Activated naive CD8-positive, alpha-beta T cell treated with anti-CD3 and anti-CD28 coated beads, Interleukin-2, amount 50 U/mL, for 24 hours (primary cell): ENCODE measurements around the gene METRNL.
"Not testable (repeated sequence)": the region's sequence is repeated elsewhere in the genome, so short reads cannot be mapped to it uniquely, and the experiment has no call there.

ENCODE experiments used
- ATAC-seq: fragments of 150-1000 bp; cut with Tn5 transposase; one replicate; pipeline ENCODE4 v1.10.0; 2021
- DNase-seq: peaks from one replicate; pipeline ENCODE4 v3.0.0; 2021
- H3K27ac Mint-ChIP-seq: one replicate; pipeline ENCODE4 v1.8.0; 2021; ENCODE audit warnings: mild to moderate bottlenecking, mixed read lengths
- H3K27me3 Mint-ChIP-seq: one replicate; pipeline ENCODE4 v1.8.0; 2021; ENCODE audit warnings: mixed read lengths
- H3K36me3 Mint-ChIP-seq: one replicate; pipeline ENCODE4 v1.8.0; 2021; ENCODE audit warnings: low read depth, mixed read lengths
- H3K4me1 Mint-ChIP-seq: one replicate; pipeline ENCODE4 v1.8.0; 2021; ENCODE audit warnings: mixed read lengths
- H3K4me3 Mint-ChIP-seq: one replicate; pipeline ENCODE4 v1.8.0; 2021; ENCODE audit warnings: mild to moderate bottlenecking, moderate library complexity, mixed read lengths
- H3K9me3 Mint-ChIP-seq: one replicate; pipeline ENCODE4 v1.8.0; 2021; ENCODE audit warnings: mixed read lengths

METRNL gene, protein sequence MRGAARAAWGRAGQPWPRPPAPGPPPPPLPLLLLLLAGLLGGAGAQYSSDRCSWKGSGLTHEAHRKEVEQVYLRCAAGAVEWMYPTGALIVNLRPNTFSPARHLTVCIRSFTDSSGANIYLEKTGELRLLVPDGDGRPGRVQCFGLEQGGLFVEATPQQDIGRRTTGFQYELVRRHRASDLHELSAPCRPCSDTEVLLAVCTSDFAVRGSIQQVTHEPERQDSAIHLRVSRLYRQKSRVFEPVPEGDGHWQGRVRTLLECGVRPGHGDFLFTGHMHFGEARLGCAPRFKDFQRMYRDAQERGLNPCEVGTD

DNA sequence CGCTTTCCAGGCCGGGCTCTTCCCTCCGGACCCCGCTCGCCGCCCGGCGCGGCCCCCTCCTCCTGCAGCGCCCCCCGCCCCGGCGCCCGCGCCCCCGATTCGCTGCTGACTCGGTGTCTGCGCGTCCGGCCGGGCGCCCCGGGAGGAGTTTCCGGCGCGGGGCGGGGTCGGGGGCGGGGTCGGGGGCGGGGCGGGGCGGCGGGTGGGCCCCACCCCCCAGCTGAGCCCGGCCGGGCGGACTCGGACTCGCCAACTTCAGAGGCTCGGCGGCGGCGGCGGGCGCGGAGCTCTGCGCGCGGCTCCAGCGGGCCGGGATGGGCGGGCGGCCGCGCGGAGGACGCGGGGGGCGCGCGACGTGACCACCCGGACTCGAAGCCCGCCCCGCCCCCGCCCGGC lies at the start of gene METRNL:
TSS of gene METRNL (plus strand) at position 258 of the 396 bp plus-strand sequence. CDS start 207 bp downstream, outside the sequence.
- H3K4me1 Mint-ChIP-seq, result peaks cover 29% of the 10 kb centered on the region
- H3K4me3 Mint-ChIP-seq, result no peak within 1 kb of the TSS
- no peaks in the 10 kb centered on the region for H3K9me3 Mint-ChIP-seq
- peak; percentile 11 for ATAC-seq
- peaks cover 13% of the 10 kb centered on the region for H3K27me3 Mint-ChIP-seq
- no peaks in the 10 kb centered on the region for H3K36me3 Mint-ChIP-seq
- no peak within 1 kb of the TSS for H3K27ac Mint-ChIP-seq
- DNase-seq, result peak; percentile 73

DNA sequence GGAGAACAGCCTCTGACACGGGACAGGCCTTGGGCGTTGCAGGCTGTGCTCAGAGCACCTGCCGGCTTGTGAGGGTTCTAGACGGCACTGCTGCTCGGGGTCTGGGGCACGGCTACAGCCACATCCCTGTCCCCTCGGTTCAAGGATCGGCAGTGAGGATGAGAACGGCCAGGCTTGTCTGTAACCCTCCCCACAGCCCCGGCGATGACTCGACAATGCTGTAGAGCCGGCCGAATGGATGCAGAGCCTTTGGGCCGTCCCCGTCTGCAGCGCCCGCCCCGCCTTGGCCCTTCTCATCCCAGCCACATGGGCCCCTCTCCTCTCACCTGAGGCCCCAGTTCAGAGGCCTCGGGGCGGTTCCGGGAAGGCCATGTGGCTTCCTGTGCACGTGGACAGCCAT lies 49.0 kb upstream of the METRNL start:
- no peak for DNase-seq
- Mint-ChIP-seq H3K36me3 (peaks cover 22% of the 10 kb centered on the region), H3K27me3 (peaks cover 5% of the 10 kb centered on the region), H3K27ac (no peak overlapping the region), H3K4me1 (peaks cover 17% of the 10 kb centered on the region), H3K9me3 (no peaks in the 10 kb centered on the region), H3K4me3 (no peak overlapping the region)
- no peak for ATAC-seq

DNA sequence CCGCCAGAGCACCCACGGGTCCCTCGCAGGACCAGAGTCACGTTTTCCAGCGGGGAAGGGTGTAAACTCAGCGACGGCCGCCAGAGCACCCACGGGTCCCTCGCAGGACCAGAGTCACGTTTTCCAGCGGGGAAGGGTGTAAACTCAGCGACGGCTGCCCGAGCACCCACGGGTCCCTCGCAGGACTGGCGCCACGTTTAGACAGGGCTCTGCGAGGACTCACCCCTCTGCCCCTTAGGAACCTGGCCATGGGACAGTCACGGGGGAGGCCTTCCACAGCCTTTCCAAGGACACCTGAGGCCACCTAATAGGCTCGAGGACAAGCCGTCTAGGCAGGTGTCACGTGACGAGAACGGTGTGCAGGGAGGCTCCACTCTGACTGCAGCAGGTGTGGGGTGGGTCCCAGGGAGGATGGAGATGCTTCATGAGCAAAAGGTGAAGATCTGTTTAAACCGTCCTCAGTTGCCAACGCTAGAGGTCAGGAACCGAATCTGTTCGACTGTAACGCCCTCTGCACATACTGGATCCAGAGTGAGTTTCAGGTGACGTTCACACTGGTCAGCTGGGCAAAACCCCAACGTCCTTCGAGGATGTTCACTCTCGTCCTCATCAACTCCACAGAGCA lies 48.0 kb upstream of the METRNL start:
- ATAC-seq (no peak), DNase-seq (no peak)

DNA sequence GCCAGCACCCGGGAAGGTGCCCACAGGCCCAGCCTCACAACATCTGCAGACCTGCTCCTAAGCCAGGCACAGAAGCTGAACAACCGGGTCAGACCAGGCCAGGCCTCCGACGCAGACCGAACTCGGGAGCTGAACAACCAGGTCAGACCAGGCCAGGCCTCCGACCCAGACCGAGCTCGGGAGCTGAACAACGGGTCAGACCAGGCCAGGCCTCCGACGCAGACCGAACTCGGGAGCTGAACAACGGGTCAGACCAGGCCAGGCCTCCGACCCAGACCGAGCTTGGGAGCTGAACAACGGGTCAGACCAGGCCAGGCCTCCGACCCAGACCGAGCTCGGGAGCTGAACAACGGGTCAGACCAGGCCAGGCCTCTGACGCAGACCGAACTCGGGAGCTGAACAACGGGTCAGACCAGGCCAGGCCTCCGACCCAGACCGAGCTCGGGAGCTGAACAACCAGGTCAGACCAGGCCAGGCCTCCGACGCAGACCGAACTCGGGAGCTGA lies 47.4 kb upstream of the METRNL start:
- H3K4me3 Mint-ChIP-seq, ATAC-seq, H3K27me3 Mint-ChIP-seq, H3K27ac Mint-ChIP-seq, H3K9me3 Mint-ChIP-seq, DNase-seq, H3K4me1 Mint-ChIP-seq: not testable (repeated sequence)
- peaks cover 23% of the 10 kb centered on the region for H3K36me3 Mint-ChIP-seq

More for the DNA sequence above, 48.0 kb upstream of the METRNL start:
- Mint-ChIP-seq H3K4me3 (no peak overlapping the region), H3K27ac (no peak overlapping the region), H3K27me3 (peaks cover under 1% of the 10 kb centered on the region), H3K9me3 (no peaks in the 10 kb centered on the region), H3K36me3 (peaks cover 21% of the 10 kb centered on the region), H3K4me1 (peaks cover 7% of the 10 kb centered on the region)

DNA sequence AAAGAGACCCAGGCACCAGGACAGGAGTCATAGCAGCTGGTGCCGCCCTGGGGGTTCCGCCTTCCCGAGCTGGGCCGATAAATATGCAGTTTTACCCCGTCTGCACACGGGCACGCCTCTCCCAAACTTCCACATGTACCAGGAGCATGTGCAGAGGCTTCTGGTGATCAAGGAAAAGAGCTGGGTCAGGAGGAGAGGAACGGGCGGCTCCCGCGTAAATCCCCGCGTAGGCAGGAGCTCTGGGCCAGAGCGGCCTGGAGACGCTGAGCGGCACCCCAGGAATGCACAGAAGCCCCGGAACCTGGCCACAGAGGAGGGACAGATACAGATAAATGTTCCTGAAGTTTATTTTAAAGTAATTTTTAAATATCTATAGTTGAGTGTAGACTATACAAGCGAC lies 46.6 kb upstream of the METRNL start:
- Mint-ChIP-seq H3K9me3 (no peaks in the 10 kb centered on the region), H3K27ac (no peak overlapping the region), H3K27me3 (no peaks in the 10 kb centered on the region), H3K36me3 (peaks cover 27% of the 10 kb centered on the region), H3K4me3 (no peak overlapping the region), H3K4me1 (peaks cover 2% of the 10 kb centered on the region)
- DNase-seq, result no peak
- ATAC-seq, result no peak

DNA sequence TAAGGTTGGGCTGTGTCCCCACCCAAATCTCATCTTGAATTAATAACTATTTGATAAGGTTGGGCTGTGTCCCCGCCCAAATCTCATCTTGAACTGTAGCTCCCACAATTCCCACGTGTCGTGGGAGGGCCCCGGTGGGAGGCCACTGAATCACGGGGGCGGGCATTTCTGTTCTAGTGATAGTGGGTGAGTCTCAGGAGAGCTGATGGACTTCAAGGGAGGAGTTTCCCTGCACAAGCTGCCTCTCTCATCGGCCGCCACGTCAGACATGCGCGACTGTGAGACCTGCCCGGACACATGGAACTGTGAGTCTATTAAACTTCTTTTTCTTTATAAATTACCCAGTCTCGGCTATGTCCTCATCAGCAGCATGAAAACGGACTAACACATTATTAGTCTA lies 44.9 kb upstream of the METRNL start:
- Mint-ChIP-seq H3K9me3 (no peaks in the 10 kb centered on the region), H3K36me3 (peaks cover 32% of the 10 kb centered on the region), H3K27ac (no peak overlapping the region), H3K4me3 (no peak overlapping the region), H3K4me1 (no peaks in the 10 kb centered on the region), H3K27me3 (no peaks in the 10 kb centered on the region)
- DNase-seq (no peak), ATAC-seq (no peak)

DNA sequence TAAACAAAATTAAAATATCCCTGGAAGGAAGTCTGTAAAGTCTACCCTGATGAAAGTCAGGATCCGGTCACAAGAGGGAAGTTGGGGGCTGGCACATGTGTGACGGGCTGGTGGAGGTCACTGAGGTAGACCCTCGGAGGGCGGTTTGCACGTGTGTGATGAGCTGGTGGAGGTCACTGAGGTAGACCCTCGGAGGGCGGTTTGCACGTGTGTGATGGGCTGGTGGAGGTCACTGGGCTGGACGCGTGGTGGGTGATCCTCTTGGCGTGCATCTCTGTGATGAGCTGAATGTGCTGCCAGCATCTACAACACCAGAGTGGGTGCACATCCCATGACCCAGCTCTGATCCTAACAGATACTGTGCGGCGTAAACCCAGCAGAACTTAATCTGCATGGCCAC lies 43.7 kb upstream of the METRNL start:
- no peaks in the 10 kb centered on the region for H3K9me3 Mint-ChIP-seq
- H3K4me1 Mint-ChIP-seq, result no peaks in the 10 kb centered on the region
- no peak overlapping the region for H3K4me3 Mint-ChIP-seq
- H3K36me3 Mint-ChIP-seq, result peaks cover 39% of the 10 kb centered on the region
- H3K27ac Mint-ChIP-seq, result no peak overlapping the region
- DNase-seq (no peak), ATAC-seq (no peak)
- H3K27me3 Mint-ChIP-seq, result no peaks in the 10 kb centered on the region

DNA sequence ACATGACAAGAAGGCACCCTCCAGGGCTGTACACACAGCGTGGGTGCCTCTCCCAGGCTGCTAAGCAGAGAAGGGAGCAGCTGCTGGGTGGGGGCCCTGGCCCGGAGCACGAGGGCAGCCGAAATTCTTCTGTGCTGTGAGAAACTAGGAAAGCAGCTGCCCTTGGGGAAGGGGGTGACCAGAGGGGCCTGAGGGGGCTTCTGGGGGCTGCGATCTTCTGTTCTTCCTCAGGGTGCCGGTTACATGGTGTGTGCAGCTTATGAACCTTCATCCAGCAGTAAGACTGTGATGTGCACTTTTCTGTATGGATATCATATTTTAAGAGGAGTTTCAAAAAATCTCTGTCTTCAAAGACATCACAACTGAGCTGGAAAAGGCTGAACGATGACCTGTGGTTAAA lies 43.2 kb upstream of the METRNL start:
- Mint-ChIP-seq H3K4me1 (no peaks in the 10 kb centered on the region), H3K9me3 (peaks cover 3% of the 10 kb centered on the region), H3K27me3 (no peaks in the 10 kb centered on the region), H3K36me3 (peaks cover 41% of the 10 kb centered on the region), H3K27ac (no peak overlapping the region), H3K4me3 (no peak overlapping the region)
- DNase-seq (no peak), ATAC-seq (no peak)

DNA sequence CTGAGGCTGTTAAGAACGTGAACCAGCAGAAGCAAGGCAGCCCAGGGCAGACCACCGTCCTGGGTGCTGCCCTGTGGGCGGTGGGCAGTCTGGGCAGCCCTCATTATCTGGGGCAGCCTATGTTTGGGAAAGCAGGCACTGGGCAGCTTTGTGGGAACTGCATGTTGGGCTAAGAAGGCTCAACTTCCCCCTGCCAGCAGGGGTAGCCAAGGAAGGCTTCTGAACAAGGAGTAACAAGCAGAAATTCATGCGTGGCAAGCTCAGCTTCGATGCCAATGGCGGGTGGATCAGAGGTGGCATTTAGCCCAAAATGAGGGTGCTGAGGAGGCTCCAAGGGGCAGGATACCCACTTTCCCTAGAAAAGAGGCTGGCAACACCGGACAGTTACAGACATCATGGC lies 42.7 kb upstream of the METRNL start:
- Mint-ChIP-seq H3K27me3 (no peaks in the 10 kb centered on the region), H3K4me1 (no peaks in the 10 kb centered on the region), H3K4me3 (no peak overlapping the region), H3K27ac (no peak overlapping the region), H3K36me3 (peaks cover 46% of the 10 kb centered on the region), H3K9me3 (peaks cover 8% of the 10 kb centered on the region)
- no peak for ATAC-seq
- no peak for DNase-seq

DNA sequence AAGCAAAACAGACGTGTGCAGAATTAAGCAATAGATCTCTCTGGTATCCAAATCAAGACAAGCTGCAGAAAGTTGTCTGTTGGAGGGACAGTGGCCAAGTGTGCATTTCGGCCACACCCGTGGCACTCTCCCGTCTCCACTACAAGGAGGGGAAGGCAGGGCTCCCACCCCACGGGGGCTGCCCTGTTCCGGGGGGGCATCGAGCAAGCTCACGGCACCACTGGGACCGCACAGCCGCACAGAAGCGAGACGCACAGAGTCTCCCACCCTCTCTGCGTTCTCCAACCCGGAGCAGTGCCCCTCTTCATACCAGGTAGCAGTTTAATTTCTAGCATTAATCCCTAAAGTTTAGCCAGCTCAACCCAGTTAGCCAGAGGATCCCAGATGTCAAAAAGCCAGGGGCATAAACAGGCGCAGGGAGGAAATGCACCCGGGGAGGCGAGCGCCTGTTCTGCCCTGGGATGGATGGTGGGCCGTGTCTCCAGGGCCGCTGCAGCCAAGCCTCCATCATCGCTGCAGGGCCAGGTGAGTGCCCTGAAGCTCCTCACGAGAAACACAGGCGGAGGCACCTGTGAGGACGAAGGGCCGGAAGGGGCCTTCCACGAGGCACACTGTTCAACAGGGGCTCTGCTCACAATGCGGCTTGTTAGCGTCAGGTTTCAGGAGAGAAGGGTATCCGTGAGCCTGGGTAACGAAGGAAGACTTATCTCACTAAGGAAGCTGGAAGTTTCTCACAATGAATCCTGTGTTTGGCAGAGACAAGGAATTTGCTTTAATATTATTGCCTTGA lies 42.1 kb upstream of the METRNL start:
- Mint-ChIP-seq H3K4me3 (no peak overlapping the region), H3K27me3 (no peaks in the 10 kb centered on the region), H3K9me3 (peaks cover 12% of the 10 kb centered on the region), H3K36me3 (peaks cover 52% of the 10 kb centered on the region), H3K27ac (no peak overlapping the region), H3K4me1 (no peaks in the 10 kb centered on the region)
- no peak for ATAC-seq
- DNase-seq, result no peak

DNA sequence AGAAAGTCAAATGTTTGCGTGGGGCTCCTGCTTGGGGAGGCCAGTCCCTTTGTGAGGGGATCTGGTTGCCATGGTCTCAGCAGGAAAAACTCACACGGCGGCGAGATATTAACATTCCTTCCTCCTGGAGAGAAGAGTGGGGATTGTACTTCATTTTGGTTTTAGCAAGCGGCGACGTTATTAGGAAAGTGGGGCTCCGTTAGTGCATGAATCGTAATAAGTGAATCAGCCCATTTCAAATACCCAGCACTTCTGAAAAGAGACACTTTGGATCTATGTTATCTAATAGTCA lies 41.6 kb upstream of the METRNL start:
- no peaks in the 10 kb centered on the region for H3K27me3 Mint-ChIP-seq
- no peak overlapping the region for H3K4me3 Mint-ChIP-seq
- peaks cover 18% of the 10 kb centered on the region for H3K9me3 Mint-ChIP-seq
- H3K27ac Mint-ChIP-seq, result no peak overlapping the region
- H3K36me3 Mint-ChIP-seq, result peaks cover 58% of the 10 kb centered on the region
- no peaks in the 10 kb centered on the region for H3K4me1 Mint-ChIP-seq
- ATAC-seq (no peak), DNase-seq (no peak)

DNA sequence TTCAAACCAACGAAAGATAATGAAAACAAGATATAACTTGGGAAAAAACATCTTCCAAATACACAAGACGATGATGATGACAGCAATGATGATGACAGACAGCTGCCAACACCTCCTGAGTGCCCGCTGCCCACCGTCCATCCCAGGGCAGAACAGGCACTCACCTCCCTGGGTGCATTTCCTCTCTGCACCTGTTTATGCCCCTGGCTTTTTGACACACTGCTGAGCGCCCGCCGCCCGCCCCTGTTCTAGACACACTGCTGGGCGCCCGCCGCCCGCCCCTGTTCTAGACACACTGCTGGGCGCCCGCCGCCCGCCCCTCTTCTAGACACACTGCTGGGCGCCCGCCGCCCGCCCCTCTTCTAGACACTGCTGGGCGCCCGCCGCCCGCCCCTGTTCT lies 40.4 kb upstream of the METRNL start:
- not testable (repeated sequence) for DNase-seq

DNA sequence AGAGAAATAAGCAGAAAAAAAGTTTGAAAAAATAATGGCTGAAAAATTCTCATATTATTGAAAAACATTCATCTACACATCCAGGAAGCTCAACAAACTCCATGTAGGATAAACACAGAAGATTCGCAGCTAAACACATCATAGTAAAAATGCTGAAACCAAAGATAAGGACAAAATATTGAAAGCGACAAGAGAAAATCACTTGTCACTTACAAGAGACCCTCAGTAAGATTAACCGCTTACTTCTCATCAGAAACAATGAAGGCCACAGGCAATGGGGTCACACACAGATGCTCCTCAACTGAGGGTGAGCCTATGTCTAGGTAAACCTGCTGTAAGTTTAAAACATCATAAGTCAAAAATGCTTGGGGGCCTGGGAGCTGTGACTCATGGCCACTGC lies 38.1 kb upstream of the METRNL start:
- ATAC-seq (no peak), DNase-seq (no peak)
- no peak overlapping the region for H3K27ac Mint-ChIP-seq
- H3K36me3 Mint-ChIP-seq, result peaks cover 62% of the 10 kb centered on the region
- no peak overlapping the region for H3K4me3 Mint-ChIP-seq
- peaks cover 6% of the 10 kb centered on the region for H3K4me1 Mint-ChIP-seq
- no peaks in the 10 kb centered on the region for H3K27me3 Mint-ChIP-seq
- H3K9me3 Mint-ChIP-seq, result peaks cover 19% of the 10 kb centered on the region

More for the DNA sequence above, 40.4 kb upstream of the METRNL start:
- not testable (repeated sequence) for ATAC-seq, H3K27me3 Mint-ChIP-seq, H3K27ac Mint-ChIP-seq, H3K4me3 Mint-ChIP-seq, H3K4me1 Mint-ChIP-seq
- Mint-ChIP-seq H3K36me3 (peaks cover 67% of the 10 kb centered on the region), H3K9me3 (peaks cover 19% of the 10 kb centered on the region)

DNA sequence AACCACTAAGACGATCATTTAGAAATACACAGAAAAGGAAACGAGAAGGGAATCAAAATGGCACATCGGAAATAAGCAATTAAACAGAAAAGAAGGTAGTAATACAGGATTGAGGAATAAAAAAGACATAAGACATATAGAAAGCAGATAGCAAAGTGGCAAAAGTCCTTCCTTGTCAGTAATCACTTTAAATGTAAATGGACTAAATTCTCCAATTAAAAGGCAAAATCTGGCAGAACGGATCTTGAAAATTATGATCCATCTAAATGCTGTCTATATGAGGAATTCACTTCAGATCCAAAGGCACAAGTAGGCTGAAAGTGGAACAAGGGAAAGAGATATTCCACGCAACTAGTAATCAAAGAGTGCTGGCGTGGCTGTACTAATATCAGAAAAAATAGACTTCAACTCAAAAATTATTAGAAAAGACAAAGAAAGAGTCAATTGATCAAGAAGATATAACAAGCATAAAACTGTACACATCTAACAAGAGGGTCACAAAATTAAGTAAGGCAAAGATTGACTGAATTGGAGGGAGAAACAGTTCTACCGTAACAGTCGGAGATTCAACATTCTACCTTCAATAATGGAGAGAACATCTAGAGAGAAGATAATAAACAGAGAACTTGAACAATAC lies 36.8 kb upstream of the METRNL start:
- Mint-ChIP-seq H3K9me3 (peaks cover 23% of the 10 kb centered on the region), H3K4me1 (peaks cover 11% of the 10 kb centered on the region), H3K36me3 (peaks cover 62% of the 10 kb centered on the region), H3K27ac (no peak overlapping the region), H3K4me3 (no peak overlapping the region), H3K27me3 (no peaks in the 10 kb centered on the region)
- ATAC-seq (no peak), DNase-seq (no peak)
